ENCODE data around the gene SARM1.
A peak's percentile ranks its signal among the peaks of the same experiment; 100 is the strongest.

SARM1 gene

GRCh38 chr17:28397275-28397674 lies 25.8 kb downstream of the SARM1 start:
- DNase-seq, result no peak

GRCh38 chr17:28397687-28398279 lies 26.3 kb downstream of the SARM1 start:
- DNase-seq, result no peak

- peak; percentile 31 to 58 (median 45) for DNase-seq
Observed at GRCh38 chr17:28398280-28398981, 26.9 kb downstream of the SARM1 start.

- no peak for DNase-seq
Observed at GRCh38 chr17:28399808-28400207, 28.3 kb downstream of the SARM1 start.

GRCh38 chr17:28402224-28402630 lies 30.7 kb downstream of the SARM1 start:
- DNase-seq, result no peak

GRCh38 chr17:28402844-28403243 lies 31.4 kb downstream of the SARM1 start:
- DNase-seq, result no peak

- DNase-seq, result peak in 2 of 3 donors; percentile 27 to 35
Observed at GRCh38 chr17:28404007-28404406, 32.5 kb downstream of the SARM1 start.

GRCh38 chr17:28404461-28404811 lies 32.9 kb downstream of the SARM1 start:
- DNase-seq, result no peak

- DNase-seq, result no peak
Observed at GRCh38 chr17:28404812-28405570, 33.5 kb downstream of the SARM1 start.

GRCh38 chr17:28405632-28406472 lies 34.4 kb downstream of the SARM1 start, which contains the start of gene SLC46A1:
Gene SLC46A1 (minus strand): TSS chr17:28406212. CDS start chr17:28406114, 98 bp downstream.
- DNase-seq, result peak; percentile 39 to 69 (median 59)

GRCh38 chr17:28406473-28406814 lies 35.0 kb downstream of the SARM1 start:
- no peak for DNase-seq

GRCh38 chr17:28407130-28407973 lies 35.9 kb downstream of the SARM1 start:
- DNase-seq, result no peak

GRCh38 chr17:28407974-28408306 lies 36.4 kb downstream of the SARM1 start:
- DNase-seq, result no peak

- no peak for DNase-seq
Observed at GRCh38 chr17:28412099-28412498, 40.6 kb downstream of the SARM1 start.

- DNase-seq, result no peak
Observed at GRCh38 chr17:28413804-28414203, 42.3 kb downstream of the SARM1 start.

- no peak for DNase-seq
Observed at GRCh38 chr17:28415886-28416285, 44.4 kb downstream of the SARM1 start.

- peak; percentile 77 to 83 (median 78) for DNase-seq
Observed at GRCh38 chr17:28416703-28417311, 45.3 kb downstream of the SARM1 start.

GRCh38 chr17:28421787-28422305 lies 50.4 kb downstream of the SARM1 start:
- DNase-seq, result no peak

GRCh38 chr17:28425206-28425605 lies 53.7 kb downstream of the SARM1 start:
- peak in 1 of 3 donors; percentile 3 for DNase-seq

- DNase-seq, result peak; percentile 27 to 52 (median 46)
Observed at GRCh38 chr17:28426081-28426519, 54.6 kb downstream of the SARM1 start.

- DNase-seq, result peak in 1 of 3 donors; percentile 9
Observed at GRCh38 chr17:28427371-28427770, 55.9 kb downstream of the SARM1 start.

Data from suppressor macrophage treated with lipopolysaccharide for 1 hour (primary cell).